OCI-M1 (cell line): Measurements from ENCODE around the gene DDX41.
A peak's percentile ranks its signal among the peaks of the same experiment; 100 is the strongest.

Experiments used
- DNase-seq: peaks from one replicate; lab custom pipeline; 2025; lab: John Stamatoyannopoulos, UW

DDX41 gene

DNA sequence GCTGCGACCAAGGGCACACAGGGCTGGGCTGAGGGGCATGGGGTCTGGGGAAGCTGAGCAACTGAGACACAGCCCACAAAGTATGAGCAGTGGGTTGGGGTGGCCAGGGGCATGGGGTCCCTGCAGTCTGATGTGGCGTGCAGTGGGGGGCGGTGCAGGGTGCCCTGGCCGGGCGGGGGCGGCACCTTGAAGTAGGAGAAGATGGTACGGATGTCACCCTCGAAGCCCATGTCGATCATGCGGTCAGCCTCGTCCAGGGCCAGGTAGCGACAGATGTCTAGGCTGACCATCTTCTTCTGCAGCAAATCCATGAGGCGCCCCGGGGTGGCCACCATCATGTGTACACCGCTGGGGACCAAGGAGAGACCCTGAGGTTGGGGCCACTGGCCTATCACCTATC lies 3.3 kb downstream of the DDX41 start:
- no peak for DNase-seq

DNA sequence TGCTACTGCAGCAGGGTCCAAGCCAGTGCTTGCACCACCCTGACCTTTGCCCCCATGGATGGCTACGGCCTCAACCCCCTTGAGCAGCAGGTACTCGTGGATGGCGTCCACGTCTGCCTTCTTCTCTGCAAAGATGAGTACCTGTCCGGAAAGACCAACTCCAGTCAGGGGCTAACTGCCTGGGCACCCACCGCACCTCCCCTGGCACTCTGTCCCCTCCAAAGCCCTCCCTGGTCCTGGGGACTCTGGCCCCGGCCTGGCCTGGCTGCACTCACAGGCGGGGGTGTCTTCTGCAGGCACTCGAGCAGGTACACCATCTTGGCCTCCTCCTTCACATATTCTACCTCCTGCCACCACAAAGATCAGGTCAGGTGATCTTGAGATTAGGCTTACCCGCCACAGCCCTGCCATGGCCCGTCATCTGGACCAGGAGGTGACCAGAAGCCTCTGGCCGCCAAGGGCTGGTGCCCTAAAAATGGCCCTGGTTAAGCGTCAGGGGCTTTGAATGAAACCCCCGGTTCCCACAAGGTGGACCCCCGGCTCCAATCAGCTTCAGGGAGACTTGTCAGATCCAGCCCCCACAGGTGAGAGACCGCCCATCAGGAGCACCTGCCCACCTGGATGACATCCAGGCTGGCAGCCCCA lies 3.9 kb downstream of the DDX41 start:
- no peak for DNase-seq

DNA sequence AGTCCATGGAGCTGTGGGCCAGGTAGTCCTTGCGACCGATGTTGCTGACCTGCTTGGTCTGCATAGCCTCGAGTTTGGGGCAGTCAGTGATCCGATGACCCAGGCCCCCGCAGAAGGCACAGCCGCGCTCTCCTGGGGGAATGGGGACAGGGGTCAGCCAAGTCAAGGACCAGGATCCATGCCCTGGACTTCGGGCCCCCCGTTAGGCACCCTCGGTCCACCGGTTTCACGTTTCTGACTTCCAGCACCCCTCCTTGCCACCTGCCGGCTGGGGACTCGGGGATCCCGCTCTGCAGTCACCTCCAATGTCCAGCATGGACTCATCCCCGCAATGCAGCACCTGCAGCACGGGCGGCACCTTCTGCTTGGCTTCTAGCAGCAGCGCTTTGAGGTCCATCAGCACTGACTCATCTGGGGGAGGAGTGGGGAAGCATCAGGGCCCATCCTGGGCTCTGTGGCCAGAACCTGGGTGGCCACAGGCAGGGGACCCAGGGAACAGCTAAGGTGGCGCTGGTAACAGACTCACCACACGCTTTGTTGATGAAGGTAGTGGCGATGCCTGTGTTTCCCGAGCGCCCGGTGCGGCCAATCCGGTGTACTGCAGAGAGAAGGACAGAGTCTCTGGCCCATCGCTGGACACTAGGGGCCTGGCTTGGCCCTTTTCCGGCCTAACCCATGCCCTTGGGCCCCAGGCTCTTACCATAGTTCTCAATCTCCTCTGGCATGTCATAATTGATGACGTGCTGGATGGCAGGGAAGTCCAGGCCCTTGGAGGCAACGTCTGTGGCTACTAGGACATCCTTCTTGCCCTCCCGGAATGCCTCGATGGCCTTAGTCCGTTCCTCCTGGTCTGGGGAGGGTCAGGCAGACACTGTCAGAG lies 4.7 kb downstream of the DDX41 start:
- DNase-seq, result no peak

DNA sequence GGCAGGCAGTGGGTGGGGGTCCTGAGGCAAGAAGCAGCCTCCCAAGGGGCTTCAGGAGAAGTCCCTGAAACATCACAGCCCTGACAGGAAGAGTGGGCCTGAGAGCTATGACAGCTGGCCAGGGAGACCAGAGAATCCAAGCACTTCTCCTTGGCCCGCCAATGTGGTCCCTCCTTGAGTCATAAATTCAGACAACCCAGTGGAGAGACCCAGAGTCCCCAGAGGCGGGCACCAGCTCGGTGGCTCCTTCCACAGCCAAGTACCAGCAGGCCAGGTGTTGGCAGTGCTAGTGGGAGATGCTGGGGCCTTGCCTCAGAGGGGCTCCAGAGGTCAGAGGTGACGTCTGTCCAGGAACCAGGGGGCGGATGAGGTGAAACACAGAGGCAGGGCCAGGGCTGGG lies 5.6 kb downstream of the DDX41 start:
- DNase-seq, result no peak

DNA sequence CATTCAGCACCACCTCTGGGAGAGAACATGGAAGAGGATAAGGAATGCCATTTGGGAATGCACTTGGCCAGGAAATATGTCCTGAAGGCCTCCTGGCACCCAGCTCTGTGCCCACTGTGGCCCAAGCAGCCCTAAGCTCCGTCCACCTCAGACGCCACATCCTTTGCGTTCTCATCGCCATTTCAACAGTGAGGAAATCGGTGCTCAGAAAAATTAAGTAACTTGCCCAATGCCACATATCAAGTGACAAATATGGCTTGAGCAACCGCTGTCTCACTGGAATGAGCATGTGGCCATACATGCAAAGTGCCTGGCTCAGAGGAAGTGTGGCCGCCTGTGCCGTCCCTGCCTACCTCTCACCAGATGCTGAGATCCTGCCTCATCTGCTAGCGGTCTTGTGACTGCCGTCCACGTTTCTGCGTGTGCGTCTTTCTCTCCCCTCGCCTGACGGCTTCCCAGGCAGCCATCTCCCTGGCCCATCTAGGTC lies 6.2 kb downstream of the DDX41 start:
- DNase-seq, result no peak

DNA sequence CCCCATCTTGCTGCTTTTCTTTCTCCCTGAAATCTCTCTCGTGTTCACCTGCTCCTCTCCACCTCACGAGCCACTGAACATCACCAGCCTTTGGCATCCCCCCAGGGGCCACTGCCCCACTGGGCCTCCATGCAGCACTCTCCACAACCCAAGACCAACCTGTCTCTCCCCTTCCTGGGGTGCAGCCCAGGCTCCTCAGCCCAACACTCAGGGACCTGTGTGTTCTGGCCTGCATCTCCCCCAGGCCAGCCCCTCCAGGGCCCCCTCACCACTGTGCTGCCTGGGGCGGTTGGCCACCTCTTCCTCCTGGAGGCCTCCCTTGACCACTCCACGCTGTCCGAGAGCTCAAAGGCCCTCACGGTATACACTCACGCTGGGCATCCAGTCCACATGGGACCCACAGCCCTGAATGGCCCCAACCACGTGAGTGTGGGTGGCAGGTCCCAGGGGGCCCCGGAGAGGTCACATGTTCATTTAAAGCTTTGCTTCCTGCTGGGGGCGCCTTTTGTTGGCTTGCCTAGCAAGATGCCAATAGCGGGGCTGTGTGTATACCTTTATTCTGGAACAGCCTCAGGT lies 6.7 kb downstream of the DDX41 start:
- DNase-seq, result no peak

DNA sequence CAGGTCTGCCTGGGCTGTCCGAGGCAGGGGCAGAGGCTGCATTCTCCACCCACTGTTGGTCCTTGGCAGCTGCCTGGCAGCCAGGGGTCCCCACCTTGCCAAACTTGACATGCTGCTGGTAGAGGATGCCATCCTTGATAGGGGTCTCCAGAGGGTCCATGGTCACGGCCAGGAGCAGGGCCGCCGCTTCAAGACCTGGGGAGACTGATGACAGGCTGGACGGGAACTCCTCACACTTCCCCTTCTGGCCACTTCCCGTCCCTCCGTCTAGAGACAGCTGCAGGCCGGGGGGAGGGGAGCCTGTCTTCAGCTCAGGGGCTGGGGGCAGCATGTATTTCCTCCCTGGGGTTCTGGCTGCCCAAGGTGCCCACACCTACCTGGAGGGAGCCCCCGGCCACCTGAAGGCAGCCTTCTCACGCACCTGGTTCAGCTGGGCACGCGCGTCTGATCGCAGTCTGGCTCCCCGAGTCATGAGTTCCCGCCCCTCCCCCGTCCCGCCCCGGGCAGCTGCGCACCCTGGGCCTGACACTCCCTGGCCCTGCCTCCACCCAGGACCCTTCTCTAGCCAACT lies 7.3 kb downstream of the DDX41 start, which contains the start of gene DOK3:
Gene DOK3 (minus strand): TSS at position 446 of the 571 bp plus-strand sequence. CDS start 286 bp downstream, at position 160.
- peak; percentile 62 for DNase-seq

DNA sequence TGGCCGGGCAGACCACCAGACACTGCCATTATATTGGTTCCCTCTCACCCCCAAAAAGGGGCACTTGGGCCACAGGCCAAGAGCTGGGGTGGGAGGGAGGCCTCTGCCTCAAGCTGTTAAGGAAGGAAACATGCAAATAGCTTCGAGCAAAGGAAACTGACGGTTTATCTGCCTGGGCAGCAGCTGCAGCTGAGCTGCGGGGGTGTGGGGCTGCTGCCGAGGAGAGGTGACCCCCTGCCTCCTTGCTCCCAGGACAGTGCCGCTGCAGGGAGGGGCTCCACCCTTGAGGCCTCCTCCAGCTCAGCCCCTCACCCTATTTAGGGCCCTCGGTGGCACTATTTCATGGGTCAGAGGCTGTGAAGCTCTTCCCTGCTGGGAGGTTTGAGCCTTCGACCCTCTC lies 7.9 kb downstream of the DDX41 start:
- DNase-seq, result peak; percentile 23

DNA sequence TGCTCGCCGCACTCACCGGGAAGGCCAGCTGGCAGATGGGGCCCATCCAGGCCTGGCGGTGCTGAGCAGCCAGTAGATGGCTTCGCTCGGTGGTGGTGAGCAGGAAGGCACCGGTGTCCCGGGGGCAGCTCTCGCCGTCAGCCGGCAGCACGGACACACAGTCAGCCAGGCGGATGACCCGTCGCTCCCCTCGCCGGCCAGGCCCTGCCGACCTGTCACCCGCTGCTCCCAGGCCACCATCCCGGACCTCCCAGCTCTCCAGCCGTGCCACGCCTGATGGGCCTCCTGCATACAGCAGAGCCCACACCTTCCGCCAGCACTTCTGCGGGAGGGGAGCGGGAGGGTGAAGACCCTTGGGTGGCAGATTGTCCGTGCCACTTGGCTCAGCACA lies 8.5 kb downstream of the DDX41 start:
- no peak for DNase-seq

DNA sequence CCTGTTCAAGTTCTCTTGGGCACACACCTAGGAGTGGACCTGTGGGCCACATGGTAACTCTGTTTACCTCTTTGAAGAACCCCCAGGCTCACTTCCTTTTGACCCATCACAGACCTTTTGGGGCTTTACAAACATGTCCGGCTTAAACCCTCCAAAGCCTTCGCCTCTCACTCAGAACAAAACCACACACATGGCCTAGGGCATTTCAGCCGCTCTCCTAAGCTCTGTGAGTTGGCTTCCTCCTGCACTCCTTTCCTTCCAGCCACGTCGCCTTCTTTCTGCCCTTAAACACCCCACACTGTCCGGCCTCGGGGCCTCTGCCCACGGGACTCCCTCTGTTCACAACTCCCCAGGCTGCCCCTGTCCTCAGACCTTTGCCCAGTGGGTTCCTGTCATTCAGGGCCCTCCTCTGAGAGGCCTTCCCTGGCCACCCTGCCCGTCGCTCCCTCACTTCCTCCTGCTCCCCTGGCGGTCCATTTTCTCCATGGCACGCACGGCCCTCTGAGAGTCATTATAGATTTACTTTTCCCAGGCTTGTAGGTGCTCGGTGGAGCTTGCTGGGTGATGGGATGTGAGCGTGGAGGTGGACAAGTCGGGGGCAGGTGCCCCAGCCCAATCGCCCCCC lies 9.1 kb downstream of the DDX41 start:
- DNase-seq, result no peak

DNA sequence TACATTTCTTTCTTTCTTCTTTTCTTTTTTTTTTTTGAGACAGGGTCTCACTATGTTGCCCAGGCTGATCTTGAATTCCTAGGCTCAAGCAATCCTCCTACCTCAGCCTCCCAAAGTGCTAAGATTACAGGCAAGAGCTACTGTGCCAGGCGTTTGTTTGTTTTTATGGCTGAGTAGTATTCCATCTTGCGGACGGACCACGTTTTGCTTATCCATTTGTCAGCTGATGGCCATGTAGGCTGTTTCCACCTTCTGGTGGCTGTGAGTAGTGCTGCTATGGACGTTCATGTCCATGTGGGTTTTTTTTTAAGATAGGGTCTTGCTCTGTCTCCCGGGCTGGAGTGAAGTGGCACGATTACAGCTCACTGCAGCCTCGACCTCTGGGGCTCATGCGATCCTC lies 9.6 kb downstream of the DDX41 start:
- DNase-seq, result no peak

DNA sequence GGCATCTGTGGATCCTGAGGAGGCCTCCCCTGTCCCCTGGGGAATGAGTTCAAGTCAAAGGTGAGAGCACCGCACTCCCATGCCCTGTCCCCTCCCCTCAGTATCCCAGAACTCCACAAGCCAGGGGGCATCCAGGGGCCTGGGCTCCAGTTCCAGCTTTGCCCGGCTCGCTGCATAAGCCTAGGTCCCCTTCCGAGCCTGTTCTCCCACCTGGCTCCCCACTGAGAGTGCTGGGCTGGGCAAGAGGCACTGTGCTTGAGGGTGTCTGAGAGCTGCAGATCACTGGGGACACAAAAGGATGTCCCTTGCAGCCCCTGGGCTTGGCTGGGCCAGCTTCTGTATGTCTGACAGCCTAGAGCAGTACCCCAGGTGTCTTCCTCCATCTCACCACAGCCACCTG lies 11.7 kb downstream of the DDX41 start:
- no peak for DNase-seq

DNA sequence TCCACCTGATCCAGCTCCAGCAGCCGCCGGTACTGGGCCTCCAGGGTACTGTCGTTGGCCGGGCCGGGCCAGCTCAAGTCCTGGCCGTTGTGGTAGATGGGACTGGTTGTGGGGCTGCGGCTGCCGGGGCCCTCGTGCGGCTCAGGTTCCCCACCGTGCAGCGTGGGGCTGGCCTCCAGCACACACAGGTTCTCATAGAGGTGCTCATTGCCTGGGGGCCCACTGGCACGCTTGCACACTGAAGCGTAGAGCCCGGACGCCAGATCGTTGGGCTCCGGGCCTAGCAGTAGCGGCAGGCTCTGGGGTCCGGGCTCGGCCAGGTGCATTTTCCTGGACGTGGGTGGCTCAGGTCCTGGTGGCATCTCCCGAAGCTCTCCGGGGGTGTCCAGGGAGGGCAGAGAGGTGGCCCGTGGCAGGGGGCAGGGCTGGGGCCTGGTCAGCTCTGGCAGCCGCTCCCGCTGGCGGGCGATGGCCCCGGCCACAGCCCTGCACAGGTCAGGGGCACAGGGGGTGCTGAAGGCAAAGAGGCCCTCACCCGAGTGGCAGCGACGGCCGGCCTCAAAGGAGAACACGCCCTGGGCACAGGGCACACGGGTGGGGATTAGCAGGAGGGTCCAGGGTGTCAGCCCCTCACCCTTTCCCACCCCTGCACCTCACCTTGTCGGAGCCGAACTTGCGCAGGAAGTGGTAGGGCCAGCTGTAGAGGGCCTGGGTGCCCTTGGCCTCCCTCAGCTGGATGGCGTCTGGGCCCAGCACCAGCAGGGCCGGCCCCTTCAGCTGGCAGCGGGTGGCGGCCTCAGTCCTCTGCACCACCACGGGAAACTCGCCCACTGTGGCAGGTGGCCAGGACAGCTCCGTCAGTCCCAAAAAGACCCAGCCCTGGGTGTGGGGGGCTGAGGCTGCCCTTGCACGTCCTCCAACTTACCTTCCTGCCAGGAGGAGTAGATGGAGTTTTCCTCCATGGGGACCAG lies 12.4 kb downstream of the DDX41 start:
- DNase-seq, result no peak

DNA sequence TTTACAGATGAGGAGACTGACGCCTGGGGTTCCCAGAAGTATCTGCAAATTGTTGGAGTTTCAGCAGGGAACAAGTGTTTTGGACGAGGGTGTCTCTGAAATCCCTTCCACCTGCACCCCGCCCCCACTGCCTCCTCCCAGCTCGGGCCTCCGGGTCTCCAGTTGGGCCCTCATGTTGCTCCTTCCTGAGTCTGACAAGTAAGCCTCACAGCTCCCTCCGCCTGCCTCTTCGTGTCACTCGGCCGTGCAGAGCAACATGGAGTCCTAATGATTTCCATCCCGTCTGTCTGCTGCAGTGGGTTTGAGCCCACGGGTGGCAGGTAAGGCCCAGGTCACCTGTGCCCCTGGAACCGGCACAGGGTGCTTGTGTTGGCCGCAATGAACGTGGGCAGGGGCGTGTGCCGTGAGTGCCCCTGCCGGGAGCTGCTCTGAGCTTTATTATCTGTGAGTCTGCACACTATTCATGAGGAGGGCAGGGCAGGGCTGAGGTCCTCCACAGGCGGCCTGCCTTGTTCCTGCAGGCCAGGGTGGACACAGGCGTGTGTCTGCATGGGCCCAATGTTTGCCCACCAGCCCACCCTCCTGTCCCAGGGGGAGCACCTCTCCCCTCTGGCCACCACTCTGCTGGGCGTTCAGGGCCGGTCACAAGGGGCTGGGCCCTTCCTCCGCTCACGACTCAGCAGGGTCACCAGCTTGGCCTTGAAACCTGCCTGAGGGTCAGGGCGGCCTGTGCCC lies 13.2 kb downstream of the DDX41 start:
- no peak for DNase-seq

DNA sequence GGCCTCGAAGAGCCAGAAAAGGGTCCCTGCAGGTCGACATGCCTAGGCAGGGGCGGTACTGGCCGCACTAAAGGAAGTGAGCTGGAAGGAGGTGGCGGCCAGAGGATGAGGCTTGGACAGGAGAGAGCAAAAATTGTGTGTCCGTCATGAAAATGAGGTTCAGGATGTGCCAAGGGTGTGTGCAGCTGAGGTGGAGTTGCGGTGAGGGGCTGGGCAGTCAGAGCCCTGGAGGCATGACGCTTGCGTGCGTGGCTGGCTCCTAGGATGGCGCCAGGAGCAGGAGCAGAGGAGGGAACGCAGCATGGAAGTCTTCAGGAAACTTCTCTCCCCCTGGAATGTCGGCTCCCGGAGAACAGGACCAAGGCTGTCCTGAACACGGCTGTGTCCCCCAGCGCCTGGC lies 13.9 kb downstream of the DDX41 start:
- no peak for DNase-seq

DNA sequence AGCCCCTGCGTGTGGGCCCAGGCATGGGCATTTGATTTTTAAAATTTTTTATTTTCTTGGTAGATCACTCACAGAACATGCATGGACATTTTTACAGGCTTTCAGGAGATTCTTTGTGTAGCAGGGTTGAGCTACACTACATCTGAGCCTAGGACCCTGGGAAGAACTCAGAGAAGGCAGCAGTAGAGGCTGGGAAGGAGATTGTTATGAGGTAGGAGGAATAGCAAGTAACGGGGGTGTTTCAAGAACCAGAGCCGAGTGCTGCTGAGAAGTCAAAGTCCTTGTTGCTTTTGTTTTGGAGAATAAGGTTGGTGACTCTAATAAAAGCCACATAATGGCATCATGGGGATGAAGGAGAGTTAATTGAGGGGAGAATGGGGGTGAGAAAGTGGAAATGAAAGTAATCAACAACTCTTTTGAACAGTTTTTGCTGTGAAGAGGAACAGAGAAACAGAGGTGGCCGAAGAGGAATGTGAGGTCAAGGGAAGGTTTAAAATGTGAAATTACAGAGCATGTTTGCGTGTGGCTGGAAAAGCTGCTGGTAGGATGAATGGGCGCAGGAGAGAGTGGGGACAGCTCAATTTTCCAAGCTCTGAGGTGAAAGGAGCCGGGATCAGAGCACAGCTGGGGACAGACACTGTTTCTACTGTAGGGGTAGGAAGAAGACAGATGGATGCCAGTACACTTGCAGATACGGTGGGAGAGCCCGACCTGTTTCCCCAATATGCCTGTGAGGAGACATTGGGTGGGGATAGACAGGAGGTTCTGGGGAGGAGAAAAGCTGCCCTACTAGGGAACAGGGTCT lies 14.7 kb downstream of the DDX41 start:
- no peak for DNase-seq

DNA sequence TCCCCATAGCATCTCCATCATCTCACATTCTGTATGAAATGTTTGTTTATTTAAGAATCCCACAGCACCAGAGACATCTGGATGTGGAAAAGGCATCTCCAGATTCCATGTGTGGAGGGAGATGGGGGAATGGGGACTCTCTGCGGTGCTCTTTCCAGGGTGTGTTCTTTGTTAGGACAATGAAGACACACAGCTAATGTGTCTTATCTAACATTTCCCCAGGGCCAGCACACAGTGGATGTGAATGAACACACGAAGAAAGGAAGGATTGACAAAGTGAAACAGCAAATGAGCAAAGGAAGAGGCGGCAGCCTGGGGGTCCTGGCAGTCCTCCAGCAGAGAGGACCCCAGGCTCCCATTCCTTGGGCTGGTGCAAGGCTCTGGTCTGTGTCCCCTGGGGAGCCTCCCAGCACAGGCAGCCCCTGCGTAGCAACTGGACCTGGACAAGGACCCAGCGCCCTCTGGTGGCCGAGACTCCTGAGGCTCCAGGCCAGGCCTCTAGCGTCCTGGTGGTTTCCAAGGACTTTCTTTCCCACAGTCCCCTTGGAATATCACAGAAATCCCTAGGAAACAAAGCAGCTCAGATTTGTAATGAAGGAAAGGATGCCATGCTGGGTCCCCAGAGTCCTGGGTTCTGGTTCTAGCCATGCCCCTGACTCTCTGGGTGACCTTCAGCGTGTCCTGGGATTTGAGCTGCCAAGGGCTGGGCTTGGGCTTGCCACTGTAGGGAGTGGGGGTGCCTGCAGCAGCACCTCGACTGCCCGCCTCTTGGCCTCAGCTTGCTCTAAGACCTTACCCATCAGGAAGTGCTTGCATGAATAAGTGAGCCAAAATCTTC lies 15.9 kb downstream of the DDX41 start:
- DNase-seq, result peak; percentile 88

DNA sequence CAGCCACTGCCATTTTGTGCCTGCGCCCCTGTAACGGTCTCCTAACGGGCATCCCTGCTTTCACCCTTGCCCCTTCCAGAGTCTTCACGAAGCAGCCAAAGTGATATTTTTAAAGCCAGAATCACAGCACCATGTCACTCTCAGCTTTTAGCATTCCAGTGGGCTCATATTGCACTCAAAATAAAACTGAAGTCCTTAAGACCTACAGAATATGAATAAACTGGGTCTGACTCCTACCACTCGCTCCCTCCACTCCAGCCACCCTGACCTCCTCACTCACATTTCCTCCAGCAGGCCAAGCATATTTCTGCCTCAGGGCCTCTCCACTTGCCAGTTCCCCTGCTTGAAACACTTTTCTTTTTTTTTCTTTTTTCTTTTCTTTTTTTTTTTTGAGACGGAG lies 16.9 kb downstream of the DDX41 start:
- DNase-seq, result no peak
